Spleen (tissue), 11 donors: Measurements from ENCODE around the gene CYP1A1. TPM values are rescaled to one million over a fixed set of nuclear protein-coding genes. Genes with fewer than 3 reads are reported as not detected.

ENCODE experiments used
- DNase-seq: peaks from one replicate; pipeline ENCODE4 v3.0.0-alpha.2; 2020
- H3K27ac ChIP-seq, 8 donors: fragments of 200-600 bp; sonication (generic) in 7 of 8; 1 replicate in 4 of 8; 2 replicates in 4 of 8; pipeline versions ENCODE4 v1.5.0 to v1.8.0; 2016 to 2021; ENCODE audit warnings: inconsistent platforms in 4 of 8, mild to moderate bottlenecking in 4 of 8, moderate library complexity in 1 of 8
- H3K27me3 ChIP-seq, 7 donors: fragments of 200-600 bp; sonication (generic) in 6 of 7; replicated peaks in 1 of 7; 1 replicate in 4 of 7; 2 replicates in 3 of 7; pipeline versions ENCODE4 v1.5.0 to v1.8.0; 2016 to 2021; ENCODE audit warnings: inconsistent platforms in 3 of 7, mild to moderate bottlenecking in 1 of 7
- H3K36me3 ChIP-seq, 6 donors: fragments of 200-600 bp; sonication (generic) in 5 of 6; 1 replicate in 4 of 6; 2 replicates in 2 of 6; pipeline versions ENCODE4 v1.5.0 to v1.8.0; 2016 to 2021; ENCODE audit warnings: inconsistent platforms in 2 of 6
- H3K4me1 ChIP-seq, 6 donors: fragments of 200-600 bp; sonication (generic) in 5 of 6; 1 replicate in 3 of 6; 2 replicates in 3 of 6; pipeline versions ENCODE4 v1.5.0 to v1.8.0; 2016 to 2021; ENCODE audit warnings: inconsistent platforms in 3 of 6
- H3K4me3 ChIP-seq, 8 donors: fragments of 200-600 bp; sonication (generic) in 7 of 8; 1 replicate in 4 of 8; 2 replicates in 4 of 8; pipeline versions ENCODE4 v1.5.0 to v1.8.0; 2016 to 2021; ENCODE audit warnings: inconsistent platforms in 4 of 8, mild to moderate bottlenecking in 4 of 8, moderate library complexity in 2 of 8
- H3K9me3 ChIP-seq, 8 donors: fragments of 200-600 bp; sonication (generic) in 7 of 8; 1 replicate in 4 of 8; 2 replicates in 4 of 8; pipeline versions ENCODE4 v1.5.0 to v1.8.0; 2016 to 2021; ENCODE audit warnings: inconsistent platforms in 4 of 8
- POLR2A ChIP-seq, 3 donors: fragments of 450-650 bp; IDR thresholded peaks; one replicate each; pipeline ENCODE4 v1.5.1; 2017; ENCODE audit warnings: antibody characterized with exemption in 3 of 3, mild to moderate bottlenecking in 1 of 3
- POLR2AphosphoS5 ChIP-seq, 3 donors: sonication (generic); formaldehyde crosslinking; IDR thresholded peaks; one replicate each; pipeline ENCODE4 v1.5.1; 2017; ENCODE audit warnings: antibody characterized with exemption in 3 of 3
- WGBS, 5 donors: extraction: QIAGEN DNeasy Blood & Tissue Kit in 3 of 5; methylation state at CpG; one replicate each; pipeline versions ENCODE4 v1.1.5 to v1.1.7; 2013 to 2018; 5-methylcytosine and 5-hydroxymethylcytosine counted together
- intact Hi-C: fragments of 100-400 bp; cut with DNase I; formaldehyde crosslinking; loops from one replicate; pipeline ENCODE4 v1.15.0; 2023; ENCODE audit warnings: low total_unique reads
- polyA plus RNA-seq, 3 donors: library from polyadenylated mRNA; stranded (reverse); fragments of 200-250 nt; gene quantifications; one replicate each; pipeline ENCODE4 v1.2.1, GENCODE V29; 2013
- total RNA-seq, 7 donors: library from RNA; depleted of rRNA in 3 of 7; stranded (reverse); fragments of >200 nt in 3 of 7; fragmentation: NEBNext Ultra II Directional in 4 of 7; extraction: Animal tissue kit (Norgen Biotek cat#: 25700) in 4 of 7; gene quantifications; one replicate each; pipeline versions ENCODE4 v1.1.0 to v1.2.1, GENCODE V29; 2016 to 2021
- TF ChIP-seq, protein P1 (sequence below), 11 experiments: fragments of 200-600 bp in 7 of 11; fragments of 450-650 bp in 4 of 11; sonication (generic) in 4 of 11; IDR thresholded peaks in 8 of 11; conservative IDR thresholded peaks in 3 of 11; 1 replicate in 7 of 11; 2 replicates in 4 of 11; pipeline versions ENCODE4 v1.4.0 to v1.8.0; 2016 to 2021; ENCODE audit warnings: antibody characterized with exemption in 11 of 11, inconsistent platforms in 4 of 11, mild to moderate bottlenecking in 1 of 11
- donor health status: healthy with polysubstance abuse.
- donor health status: DM: no; HTN: no; CAD: no; lungs with moderate emphysema.
- donor health status: DM: no; HTN: no; CAD: no.
- donor health status: Bipolar disorder and iron deficiency.
- donor health status: healthy.
- donor health status: DM: no; HTN: no; CAD: no.
- donor health status: DM: yes; HTN: yes; CAD: no.

The CYP1A1 gene
- total and polyA plus RNA-seq, 10 donors: 0.03 to 1.1 (median 0.05) TPM; not detected in 6

DNA sequence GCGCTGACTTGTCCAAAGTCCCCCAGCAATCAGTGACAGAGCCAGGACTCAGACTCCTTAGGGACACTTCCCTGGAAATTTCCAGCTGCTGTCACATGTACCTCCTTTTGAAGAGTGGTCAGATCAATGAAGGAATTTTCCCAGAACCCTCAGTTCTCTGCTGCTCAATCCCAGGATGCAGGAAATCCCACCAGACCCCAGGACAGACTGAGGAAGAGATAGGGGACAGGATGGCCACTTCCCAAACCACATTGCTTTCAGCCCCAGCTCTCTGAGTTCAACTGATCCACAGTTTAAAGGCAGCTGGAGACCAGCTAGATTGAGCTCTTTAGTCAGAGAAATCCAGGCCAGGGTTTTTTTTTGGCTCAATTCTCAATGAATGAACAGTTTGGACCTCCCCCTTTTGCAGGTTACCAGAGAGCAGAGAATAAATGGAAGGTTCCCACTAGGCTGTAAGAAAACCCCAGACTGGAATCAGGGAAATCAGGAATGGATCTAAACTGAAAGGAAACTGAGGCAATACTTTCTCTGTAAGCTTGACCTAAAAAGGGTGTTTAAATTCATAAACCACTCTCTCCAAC is 1.5 kb downstream of the CYP1A1 start:
- Histone ChIP-seq H3K27ac (no peak overlapping the region), H3K4me1 (peaks cover 15 to 22% (median 17%) of the 10 kb centered on the region in 6 donors), H3K9me3 (no peaks in the 10 kb centered on the region), H3K36me3 (no peaks in the 10 kb centered on the region), H3K4me3 (no peak overlapping the region), H3K27me3 (peaks cover 0 to 43% (median 21%) of the 10 kb centered on the region in 7 donors)
- TF ChIP-seq POLR2A (IDR thresholded peaks at IDR 0.05) (no peak), POLR2AphosphoS5 (IDR thresholded peaks at IDR 0.05) (no peak)
- TF ChIP-seq, protein P1, sequence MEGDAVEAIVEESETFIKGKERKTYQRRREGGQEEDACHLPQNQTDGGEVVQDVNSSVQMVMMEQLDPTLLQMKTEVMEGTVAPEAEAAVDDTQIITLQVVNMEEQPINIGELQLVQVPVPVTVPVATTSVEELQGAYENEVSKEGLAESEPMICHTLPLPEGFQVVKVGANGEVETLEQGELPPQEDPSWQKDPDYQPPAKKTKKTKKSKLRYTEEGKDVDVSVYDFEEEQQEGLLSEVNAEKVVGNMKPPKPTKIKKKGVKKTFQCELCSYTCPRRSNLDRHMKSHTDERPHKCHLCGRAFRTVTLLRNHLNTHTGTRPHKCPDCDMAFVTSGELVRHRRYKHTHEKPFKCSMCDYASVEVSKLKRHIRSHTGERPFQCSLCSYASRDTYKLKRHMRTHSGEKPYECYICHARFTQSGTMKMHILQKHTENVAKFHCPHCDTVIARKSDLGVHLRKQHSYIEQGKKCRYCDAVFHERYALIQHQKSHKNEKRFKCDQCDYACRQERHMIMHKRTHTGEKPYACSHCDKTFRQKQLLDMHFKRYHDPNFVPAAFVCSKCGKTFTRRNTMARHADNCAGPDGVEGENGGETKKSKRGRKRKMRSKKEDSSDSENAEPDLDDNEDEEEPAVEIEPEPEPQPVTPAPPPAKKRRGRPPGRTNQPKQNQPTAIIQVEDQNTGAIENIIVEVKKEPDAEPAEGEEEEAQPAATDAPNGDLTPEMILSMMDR (IDR thresholded peaks at IDR 0.05 in 8 of 11, conservative IDR thresholded peaks at IDR 0.05 in 3 of 11): no peak
- DNase-seq: no peak
- intact Hi-C loops: no loop called here
- 80 to 97% (median 86%) methylated on average over 1 of the region's 1 CpG for WGBS, 5 donors

DNA sequence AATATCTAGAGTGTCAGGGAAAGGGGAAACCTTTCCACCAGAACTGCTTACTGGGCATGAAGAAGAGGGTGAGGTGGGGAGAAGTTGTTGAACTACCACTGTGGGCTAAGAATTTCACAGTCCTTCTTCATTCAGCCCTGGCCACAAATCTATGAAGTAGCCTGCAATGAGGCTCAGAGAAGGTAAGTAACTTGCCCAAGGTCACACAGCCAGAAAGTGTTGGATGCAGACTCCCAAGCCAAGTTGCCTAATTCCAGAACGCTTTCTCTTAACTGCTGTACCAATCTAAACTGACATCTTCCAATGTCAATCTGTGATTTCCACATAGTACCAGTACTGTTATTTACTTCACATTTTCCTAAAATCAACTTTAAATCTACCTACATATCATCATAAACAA is 2.1 kb downstream of the CYP1A1 start:
- TF ChIP-seq, protein P1 (IDR thresholded peaks at IDR 0.05 in 8 of 11, conservative IDR thresholded peaks at IDR 0.05 in 3 of 11): no peak
- TF ChIP-seq POLR2AphosphoS5 (IDR thresholded peaks at IDR 0.05): no peak
- TF ChIP-seq POLR2A (IDR thresholded peaks at IDR 0.05): no peak
- no peaks in the 10 kb centered on the region for H3K9me3 ChIP-seq
- H3K27me3 ChIP-seq: peaks cover 0 to 37% (median 21%) of the 10 kb centered on the region in 7 donors
- 69 to 87% (median 75%) methylated on average over 1 of the region's 1 CpG for WGBS, 5 donors
- peaks cover 15 to 22% (median 17%) of the 10 kb centered on the region in 6 donors for H3K4me1 ChIP-seq
- no peak overlapping the region for H3K4me3 ChIP-seq
- intact Hi-C loops: no loop called here
- H3K36me3 ChIP-seq: no peaks in the 10 kb centered on the region
- no peak overlapping the region for H3K27ac ChIP-seq
- DNase-seq: no peak

DNA sequence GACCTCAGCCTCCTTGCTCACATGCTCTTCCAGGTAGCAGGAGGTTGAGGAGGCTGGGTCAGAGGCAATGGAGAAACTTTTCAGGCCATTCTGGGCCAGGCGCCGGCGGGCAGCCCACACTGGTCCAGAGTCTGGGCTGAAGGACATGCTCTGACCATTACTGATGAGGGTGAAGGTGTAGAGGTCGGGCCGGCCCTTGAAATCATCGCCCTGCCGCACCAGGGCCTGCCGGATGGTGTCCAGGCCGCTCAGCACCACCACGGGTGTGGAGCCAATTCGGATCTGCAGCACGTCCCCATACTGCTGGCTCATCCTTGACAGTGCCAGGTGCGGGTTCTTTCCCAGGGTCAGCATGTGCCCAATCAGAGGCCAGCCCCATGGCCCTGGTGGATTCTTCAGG is 2.7 kb downstream of the CYP1A1 start:
- H3K4me3 ChIP-seq: no peak overlapping the region
- 69 to 89% (median 87%) methylated on average over 3 to 13 of the region's 13 CpGs for WGBS, 5 donors
- intact Hi-C loops: no loop called here
- DNase-seq: no peak
- TF ChIP-seq, protein P1 (IDR thresholded peaks at IDR 0.05 in 8 of 11, conservative IDR thresholded peaks at IDR 0.05 in 3 of 11): no peak
- no peak for TF ChIP-seq POLR2A (IDR thresholded peaks at IDR 0.05)
- TF ChIP-seq POLR2AphosphoS5 (IDR thresholded peaks at IDR 0.05): no peak
- peaks cover 15 to 22% (median 17%) of the 10 kb centered on the region in 6 donors for H3K4me1 ChIP-seq
- H3K27me3 ChIP-seq: peaks cover 0 to 31% (median 18%) of the 10 kb centered on the region in 7 donors
- H3K9me3 ChIP-seq: no peaks in the 10 kb centered on the region
- no peaks in the 10 kb centered on the region for H3K36me3 ChIP-seq
- H3K27ac ChIP-seq: no peak overlapping the region

DNA sequence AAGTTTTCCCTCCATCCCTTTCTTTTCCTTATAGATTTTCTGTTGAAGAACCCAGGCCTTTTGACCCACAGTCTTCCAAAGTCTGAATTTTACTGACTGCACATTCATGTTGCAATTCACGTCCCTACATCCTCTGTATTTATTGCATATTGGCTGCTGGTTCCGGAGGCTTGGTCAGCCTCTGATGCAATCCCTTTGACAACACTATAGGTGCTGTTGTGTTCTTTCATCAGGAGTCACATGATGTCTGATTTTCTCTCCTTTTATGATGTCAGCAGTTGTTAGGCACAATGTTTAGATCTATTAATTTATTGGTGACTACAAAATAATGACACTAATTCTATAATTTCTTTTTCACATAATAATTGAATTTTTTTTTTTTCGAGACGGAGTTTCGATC is 8.7 kb downstream of the CYP1A1 start:
- TF ChIP-seq POLR2A (IDR thresholded peaks at IDR 0.05) (no peak), POLR2AphosphoS5 (IDR thresholded peaks at IDR 0.05) (no peak)
- TF ChIP-seq, protein P1 (IDR thresholded peaks at IDR 0.05 in 8 of 11, conservative IDR thresholded peaks at IDR 0.05 in 3 of 11): no peak
- Histone ChIP-seq H3K36me3 (no peaks in the 10 kb centered on the region), H3K27ac (peak overlapping the region in 2 of 8 donors; percentile 32 to 48), H3K4me3 (no peak overlapping the region), H3K27me3 (no peaks in the 10 kb centered on the region), H3K9me3 (no peaks in the 10 kb centered on the region), H3K4me1 (peaks cover 0 to 12% (median 2%) of the 10 kb centered on the region in 6 donors)
- no peak for DNase-seq
- WGBS, 5 donors: 72 to 90% (median 81%) methylated on average over 5 of the region's 5 CpGs
- intact Hi-C loops: no loop called here
